KOPT-K1 (cell line): ENCODE measurements around the gene GRIN2D.
"Not testable (repeated sequence)": the region's sequence is repeated elsewhere in the genome, so short reads cannot be mapped to it uniquely, and the experiment has no call there.

ENCODE experiments used
- H3K27ac ChIP-seq: fragments of 200-600 bp; sonication (generic); 2 replicates; pipeline ENCODE4 v1.5.1; 2016; ENCODE audit warnings: antibody characterized with exemption, mild to moderate bottlenecking, low read depth, low read length; ENCODE audit not compliant: poor library complexity, severe bottlenecking
- H3K36me3 ChIP-seq: fragments of 200-600 bp; sonication (generic); 2 replicates; pipeline ENCODE4 v1.5.1; 2017; ENCODE audit warnings: antibody characterized with exemption, mild to moderate bottlenecking, low read length, moderate library complexity; ENCODE audit not compliant: insufficient read depth
- H3K9me3 ChIP-seq: fragments of 200-600 bp; sonication (generic); 2 replicates; pipeline ENCODE4 v1.5.1; 2017; ENCODE audit warnings: antibody characterized with exemption, low read length, mild to moderate bottlenecking; ENCODE audit not compliant: insufficient read depth, poor library complexity, severe bottlenecking

The GRIN2D gene

GRCh38 chr19:48363810-48364597, 29.5 kb upstream of the GRIN2D start, which contains the start of the genes SYNGR4 and TMEM143:
Gene SYNGR4 (plus strand): TSS chr19:48364367. CDS start chr19:48365843, 1,476 bp downstream.
Gene TMEM143 (minus strand): TSS chr19:48363940. CDS start chr19:48363920, 20 bp downstream.
- no peaks in the 10 kb centered on the region for H3K9me3 ChIP-seq

GRCh38 chr19:48364598-48365348, 28.7 kb upstream of the GRIN2D start:
- Histone ChIP-seq H3K9me3 (no peaks in the 10 kb centered on the region), H3K36me3 (no peaks in the 10 kb centered on the region), H3K27ac (peak overlapping the region; percentile 90)

More at GRCh38 chr19:48363810-48364597, 29.5 kb upstream of the GRIN2D start, which contains the start of the genes SYNGR4 and TMEM143:
- peak within 1 kb of the TSS; percentile 90 for H3K27ac ChIP-seq
- no peaks in the 10 kb centered on the region for H3K36me3 ChIP-seq

DNA sequence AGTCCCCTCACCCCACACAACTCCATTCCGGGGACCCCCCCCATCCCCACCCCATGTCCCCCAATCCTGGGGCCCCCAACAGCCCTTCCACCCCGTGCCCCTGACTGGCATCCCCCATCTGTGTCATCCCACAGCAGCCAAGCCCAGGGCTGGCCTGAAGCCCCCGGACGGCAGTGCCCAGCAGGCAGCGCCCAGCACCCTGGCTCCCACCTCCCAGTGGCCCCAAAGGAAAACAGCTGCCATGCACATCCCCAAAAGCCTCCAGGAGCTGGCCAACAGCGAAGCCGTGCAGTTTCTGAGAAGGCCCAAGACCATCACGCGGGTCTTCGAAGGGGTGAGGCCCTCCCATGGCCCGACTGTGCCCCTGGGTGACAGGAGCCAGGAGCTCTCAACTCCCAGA, 27.9 kb upstream of the GRIN2D start:
- no peaks in the 10 kb centered on the region for H3K36me3 ChIP-seq
- no peaks in the 10 kb centered on the region for H3K9me3 ChIP-seq
- H3K27ac ChIP-seq, result no peak overlapping the region

GRCh38 chr19:48367855-48368254, 25.6 kb upstream of the GRIN2D start:
- H3K36me3 ChIP-seq, result no peaks in the 10 kb centered on the region
- H3K27ac ChIP-seq, result no peak overlapping the region
- H3K9me3 ChIP-seq, result no peaks in the 10 kb centered on the region

DNA sequence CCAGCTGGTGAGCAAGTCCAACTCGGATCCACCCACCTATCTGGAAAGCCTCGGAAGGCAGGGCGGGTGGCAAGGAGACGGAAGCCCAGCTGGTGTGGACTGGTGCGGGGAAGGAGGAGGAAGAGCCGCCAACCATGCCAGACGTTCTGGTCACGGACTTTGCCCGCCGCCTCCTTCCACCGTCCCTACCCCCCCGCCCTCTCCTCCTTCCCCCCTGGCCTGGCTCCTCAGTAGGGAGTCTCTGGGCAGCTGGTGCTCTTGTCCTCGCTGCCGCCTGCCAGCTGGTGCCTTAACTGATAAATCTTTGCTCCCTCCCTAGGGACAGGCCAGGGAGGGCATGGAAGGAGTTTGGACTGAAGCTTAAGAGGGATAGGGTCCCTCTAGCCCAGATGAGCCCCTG, 24.5 kb upstream of the GRIN2D start:
- no peaks in the 10 kb centered on the region for H3K9me3 ChIP-seq
- no peak overlapping the region for H3K27ac ChIP-seq
- no peaks in the 10 kb centered on the region for H3K36me3 ChIP-seq

GRCh38 chr19:48370955-48371354, 22.5 kb upstream of the GRIN2D start:
- H3K36me3 ChIP-seq, result no peaks in the 10 kb centered on the region
- no peaks in the 10 kb centered on the region for H3K9me3 ChIP-seq
- no peak overlapping the region for H3K27ac ChIP-seq

- Histone ChIP-seq H3K36me3 (no peaks in the 10 kb centered on the region), H3K9me3 (no peaks in the 10 kb centered on the region), H3K27ac (no peak overlapping the region)
These were observed 22.1 kb upstream of the GRIN2D start for GRCh38 chr19:48371367-48371766.

GRCh38 chr19:48371771-48372170, 21.7 kb upstream of the GRIN2D start:
- not testable (repeated sequence) for H3K27ac ChIP-seq, H3K9me3 ChIP-seq, H3K36me3 ChIP-seq

DNA sequence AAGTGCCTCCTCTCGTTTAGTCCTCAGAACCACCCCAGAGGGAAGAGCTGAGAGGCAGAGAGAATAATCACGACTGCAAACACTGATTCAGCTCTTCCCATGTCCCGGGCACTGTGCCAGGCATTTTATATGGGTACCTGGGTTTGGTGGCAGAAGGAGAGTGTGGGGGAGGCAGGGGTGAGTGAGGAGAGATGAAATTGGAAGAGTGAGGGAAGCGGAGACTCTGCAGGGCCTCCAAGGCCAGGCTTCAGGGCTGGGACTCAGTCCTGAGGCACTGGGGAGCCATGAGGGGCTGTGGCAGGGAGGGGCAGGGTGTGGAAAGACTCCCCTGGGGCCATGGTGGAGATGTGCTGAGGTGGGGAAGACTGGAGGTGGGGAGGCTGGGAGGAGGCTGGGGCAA, 20.6 kb upstream of the GRIN2D start:
- Histone ChIP-seq H3K36me3 (no peaks in the 10 kb centered on the region), H3K9me3 (no peaks in the 10 kb centered on the region), H3K27ac (no peak overlapping the region)

GRCh38 chr19:48373567-48373966, 19.9 kb upstream of the GRIN2D start:
- Histone ChIP-seq H3K9me3 (no peaks in the 10 kb centered on the region), H3K36me3 (no peaks in the 10 kb centered on the region), H3K27ac (no peak overlapping the region)

DNA sequence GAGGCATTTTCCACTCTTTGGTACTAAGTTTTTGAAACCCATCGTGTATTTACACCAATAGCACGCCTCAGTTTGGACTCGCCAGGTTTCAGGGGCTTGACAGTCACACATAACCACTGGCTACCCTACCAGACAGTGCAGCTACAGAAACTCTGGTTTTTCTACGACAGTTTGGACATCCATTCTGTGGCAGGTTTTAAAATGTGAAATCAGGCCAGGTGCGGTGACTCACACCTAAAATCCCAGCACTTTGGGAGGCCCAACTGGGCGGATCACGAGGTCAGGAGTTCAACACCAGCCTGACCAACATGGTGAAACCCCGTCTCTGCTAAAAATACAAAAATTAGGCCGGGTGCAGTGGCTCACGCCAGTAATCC, 15.3 kb upstream of the GRIN2D start:
- H3K36me3 ChIP-seq, result peaks cover 25% of the 10 kb centered on the region
- H3K9me3 ChIP-seq, result no peaks in the 10 kb centered on the region
- H3K27ac ChIP-seq, result no peak overlapping the region

- Histone ChIP-seq H3K27ac (no peak overlapping the region), H3K9me3 (no peaks in the 10 kb centered on the region), H3K36me3 (peaks cover 34% of the 10 kb centered on the region)
These were observed 14.4 kb upstream of the GRIN2D start for GRCh38 chr19:48379058-48379457.

GRCh38 chr19:48381178-48381950, 12.1 kb upstream of the GRIN2D start:
- Histone ChIP-seq H3K36me3 (peaks cover 57% of the 10 kb centered on the region), H3K27ac (no peak overlapping the region), H3K9me3 (no peaks in the 10 kb centered on the region)

DNA sequence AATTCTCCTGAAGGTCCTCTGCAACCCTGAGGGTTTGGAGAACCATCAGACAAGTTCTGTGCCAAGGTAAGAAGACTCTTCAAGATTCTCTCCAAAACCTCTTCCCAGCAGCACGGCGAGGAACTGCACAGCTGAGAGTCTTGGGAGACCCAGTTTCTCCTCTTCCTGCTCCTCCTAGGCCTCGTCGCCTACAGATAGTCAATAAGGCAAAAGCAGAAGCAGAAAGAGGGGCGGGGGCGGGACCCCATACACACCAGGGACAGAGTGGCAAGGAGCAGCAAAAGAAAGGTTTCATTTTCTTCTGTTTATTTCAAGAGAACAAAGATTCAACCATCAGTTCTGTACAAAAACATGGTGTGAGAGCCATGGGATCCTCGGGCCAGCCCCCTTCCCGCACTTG, 11.2 kb upstream of the GRIN2D start:
- H3K36me3 ChIP-seq, result peaks cover 66% of the 10 kb centered on the region
- H3K9me3 ChIP-seq, result no peaks in the 10 kb centered on the region
- H3K27ac ChIP-seq, result no peak overlapping the region
